DOHH2 (cell line): ENCODE data around the gene PROB1.

Source experiments
- H3F3A ChIP-seq: fragments of 200-600 bp; sonication (generic), shearing (Covaris generic); 2 replicates; pipeline ENCODE4 v1.6.0; 2016; ENCODE audit warnings: antibody characterized with exemption, mild to moderate bottlenecking; ENCODE audit not compliant: control insufficient read depth, insufficient read depth
- H3K27ac ChIP-seq: fragments of 200-600 bp; sonication (generic); 2 replicates; pipeline ENCODE4 v1.5.1; 2014; ENCODE audit warnings: low read depth, mild to moderate bottlenecking, low read length, moderate library complexity
- H3K27me3 ChIP-seq: fragments of 200-600 bp; sonication (generic); 2 replicates; pipeline ENCODE4 v1.6.1; 2014; ENCODE audit warnings: mild to moderate bottlenecking, low read length, mixed read lengths; ENCODE audit not compliant: control insufficient read depth
- H3K36me3 ChIP-seq: fragments of 200-600 bp; sonication (generic); 2 replicates; pipeline ENCODE4 v1.6.1; 2014; ENCODE audit warnings: mild to moderate bottlenecking, low read length, moderate library complexity, mixed read lengths; ENCODE audit not compliant: control insufficient read depth
- H3K4me1 ChIP-seq: fragments of 200-600 bp; sonication (generic); 2 replicates; pipeline ENCODE4 v1.6.1; 2014; ENCODE audit warnings: mild to moderate bottlenecking, low read length, mixed read lengths; ENCODE audit not compliant: control insufficient read depth
- H3K4me2 ChIP-seq: fragments of 200-600 bp; sonication (generic); 2 replicates; pipeline ENCODE4 v1.6.0; 2014; ENCODE audit warnings: mild to moderate bottlenecking, low read length, moderate library complexity
- H3K4me3 ChIP-seq: fragments of 200-600 bp; sonication (generic); 2 replicates; pipeline ENCODE4 v1.5.1; 2014; ENCODE audit warnings: mild to moderate bottlenecking, low read length, mixed read lengths
- H3K79me2 ChIP-seq: fragments of 200-600 bp; sonication (generic); 2 replicates; pipeline ENCODE4 v1.6.1; 2014; ENCODE audit warnings: mild to moderate bottlenecking, low read length, mixed read lengths; ENCODE audit not compliant: control insufficient read depth
- H3K9me2 ChIP-seq: fragments of 200-600 bp; sonication (generic); replicated peaks from 2 replicates; pipeline ENCODE4 v1.6.1; 2014; ENCODE audit warnings: mild to moderate bottlenecking, low read length, mixed read lengths; ENCODE audit not compliant: control insufficient read depth
- H3K9me3 ChIP-seq: fragments of 200-600 bp; sonication (generic); 2 replicates; pipeline ENCODE4 v1.6.1; 2014; ENCODE audit warnings: antibody characterized with exemption, low read length, mixed read lengths; ENCODE audit not compliant: control insufficient read depth, insufficient read depth
- H4K20me1 ChIP-seq: fragments of 200-600 bp; sonication (generic); 2 replicates; pipeline ENCODE4 v1.6.0; 2014; ENCODE audit warnings: low read depth, mild to moderate bottlenecking, antibody characterized with exemption, low read length, moderate library complexity; ENCODE audit not compliant: control insufficient read depth, insufficient read depth
- EZH2phosphoT487 ChIP-seq: fragments of 200-600 bp; sonication (generic); IDR thresholded peaks from 2 replicates; pipeline ENCODE4 v1.6.1; 2017; ENCODE audit warnings: borderline replicate concordance, mild to moderate bottlenecking, antibody characterized with exemption, low read length, moderate library complexity, mixed read lengths
- TF ChIP-seq, protein P1 (sequence below): fragments of 200-600 bp; sonication (generic); IDR thresholded peaks from one replicate; pipeline ENCODE4 v1.5.1; 2014; ENCODE audit warnings: antibody characterized with exemption, mild to moderate bottlenecking, low read depth, low read length; ENCODE audit not compliant: poor library complexity, severe bottlenecking

The PROB1 gene

DNA sequence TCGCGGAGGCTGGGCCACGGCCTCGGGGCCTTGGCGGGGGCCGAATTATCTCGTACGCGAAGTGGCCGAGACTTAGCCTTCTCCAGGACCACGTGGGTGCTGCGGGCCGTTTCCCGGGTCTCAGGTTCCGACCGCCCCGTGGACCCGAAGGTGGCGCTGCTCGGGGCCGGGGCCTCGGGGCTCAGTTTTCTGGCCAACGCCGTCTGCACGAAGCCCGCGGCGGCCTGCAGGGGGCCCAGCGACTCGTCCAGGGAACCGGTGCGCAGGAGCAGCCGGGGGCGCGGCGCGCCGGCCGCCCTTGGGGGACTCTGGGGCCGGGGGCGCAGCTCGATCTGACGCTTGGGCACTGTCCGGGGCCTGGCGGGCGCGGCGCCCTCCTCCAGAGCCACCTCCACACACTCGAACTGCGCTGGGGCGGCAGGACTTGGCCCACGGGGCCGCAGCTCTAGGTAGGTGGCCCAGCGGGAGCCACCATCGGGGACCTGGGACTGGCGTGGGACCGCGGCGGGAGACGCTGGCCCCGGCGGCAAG lies 716 bp downstream of the PROB1 start:
- H4K20me1 ChIP-seq = no peaks in the 10 kb centered on the region
- H3F3A ChIP-seq = peaks cover 18% of the 10 kb centered on the region
- peak overlapping the region; percentile 99 for H3K4me3 ChIP-seq
- H3K9me2 ChIP-seq = no peaks in the 10 kb centered on the region
- no peaks in the 10 kb centered on the region for H3K27me3 ChIP-seq
- H3K36me3 ChIP-seq = peaks cover 64% of the 10 kb centered on the region
- 0 out of 2 replicates have a peak overlapping the region, but pooled peaks have one; percentile 99 for H3K27ac ChIP-seq
- H3K9me3 ChIP-seq = no peaks in the 10 kb centered on the region
- H3K79me2 ChIP-seq = peaks cover 67% of the 10 kb centered on the region
- TF ChIP-seq EZH2phosphoT487 = no peak
- TF ChIP-seq, protein P1, sequence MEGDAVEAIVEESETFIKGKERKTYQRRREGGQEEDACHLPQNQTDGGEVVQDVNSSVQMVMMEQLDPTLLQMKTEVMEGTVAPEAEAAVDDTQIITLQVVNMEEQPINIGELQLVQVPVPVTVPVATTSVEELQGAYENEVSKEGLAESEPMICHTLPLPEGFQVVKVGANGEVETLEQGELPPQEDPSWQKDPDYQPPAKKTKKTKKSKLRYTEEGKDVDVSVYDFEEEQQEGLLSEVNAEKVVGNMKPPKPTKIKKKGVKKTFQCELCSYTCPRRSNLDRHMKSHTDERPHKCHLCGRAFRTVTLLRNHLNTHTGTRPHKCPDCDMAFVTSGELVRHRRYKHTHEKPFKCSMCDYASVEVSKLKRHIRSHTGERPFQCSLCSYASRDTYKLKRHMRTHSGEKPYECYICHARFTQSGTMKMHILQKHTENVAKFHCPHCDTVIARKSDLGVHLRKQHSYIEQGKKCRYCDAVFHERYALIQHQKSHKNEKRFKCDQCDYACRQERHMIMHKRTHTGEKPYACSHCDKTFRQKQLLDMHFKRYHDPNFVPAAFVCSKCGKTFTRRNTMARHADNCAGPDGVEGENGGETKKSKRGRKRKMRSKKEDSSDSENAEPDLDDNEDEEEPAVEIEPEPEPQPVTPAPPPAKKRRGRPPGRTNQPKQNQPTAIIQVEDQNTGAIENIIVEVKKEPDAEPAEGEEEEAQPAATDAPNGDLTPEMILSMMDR = peak; percentile 57
- peaks cover 64% of the 10 kb centered on the region for H3K4me1 ChIP-seq
- peak overlapping the region; percentile 99 for H3K4me2 ChIP-seq

DNA sequence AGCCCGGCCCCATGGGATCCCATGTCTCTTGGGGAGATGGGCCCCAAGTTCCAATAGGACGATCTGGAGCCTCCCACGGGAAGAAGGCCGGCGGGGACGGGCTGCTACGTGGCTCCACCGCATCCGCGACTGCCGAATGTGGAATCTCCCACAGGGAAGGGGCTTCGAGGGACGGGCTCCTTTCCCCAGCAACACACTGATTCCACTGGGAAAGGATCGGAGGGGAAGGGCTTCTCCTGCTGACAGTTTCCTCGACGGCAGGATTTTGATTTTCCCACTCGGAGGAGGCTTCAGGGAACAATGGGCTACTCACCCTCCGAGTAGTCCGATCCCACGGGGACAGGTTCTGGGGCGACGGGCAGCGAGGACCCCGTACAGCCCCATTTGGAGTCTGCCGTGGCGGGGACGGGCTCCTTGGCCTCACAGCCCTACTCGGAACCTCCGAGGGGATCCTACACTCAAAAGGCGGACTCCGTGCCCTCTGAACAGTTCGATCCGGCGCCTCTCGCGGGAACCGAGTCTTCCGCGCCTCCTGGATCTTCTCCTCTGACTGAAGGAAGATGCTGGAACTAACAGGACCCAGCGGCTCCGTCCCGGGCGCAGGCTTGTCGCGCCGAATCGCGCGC lies 1.3 kb downstream of the PROB1 start:
- peak overlapping the region; percentile 99 for H3K27ac ChIP-seq
- no peaks in the 10 kb centered on the region for H4K20me1 ChIP-seq
- H3F3A ChIP-seq = peaks cover 21% of the 10 kb centered on the region
- H3K36me3 ChIP-seq = peaks cover 69% of the 10 kb centered on the region
- peak overlapping the region; percentile 99 for H3K4me2 ChIP-seq
- peaks cover 65% of the 10 kb centered on the region for H3K4me1 ChIP-seq
- H3K27me3 ChIP-seq = no peaks in the 10 kb centered on the region
- TF ChIP-seq EZH2phosphoT487 = no peak
- TF ChIP-seq, protein P1 = no peak
- H3K9me2 ChIP-seq = no peaks in the 10 kb centered on the region
- peak overlapping the region; percentile 99 for H3K4me3 ChIP-seq
- no peaks in the 10 kb centered on the region for H3K9me3 ChIP-seq
- H3K79me2 ChIP-seq = peaks cover 73% of the 10 kb centered on the region

DNA sequence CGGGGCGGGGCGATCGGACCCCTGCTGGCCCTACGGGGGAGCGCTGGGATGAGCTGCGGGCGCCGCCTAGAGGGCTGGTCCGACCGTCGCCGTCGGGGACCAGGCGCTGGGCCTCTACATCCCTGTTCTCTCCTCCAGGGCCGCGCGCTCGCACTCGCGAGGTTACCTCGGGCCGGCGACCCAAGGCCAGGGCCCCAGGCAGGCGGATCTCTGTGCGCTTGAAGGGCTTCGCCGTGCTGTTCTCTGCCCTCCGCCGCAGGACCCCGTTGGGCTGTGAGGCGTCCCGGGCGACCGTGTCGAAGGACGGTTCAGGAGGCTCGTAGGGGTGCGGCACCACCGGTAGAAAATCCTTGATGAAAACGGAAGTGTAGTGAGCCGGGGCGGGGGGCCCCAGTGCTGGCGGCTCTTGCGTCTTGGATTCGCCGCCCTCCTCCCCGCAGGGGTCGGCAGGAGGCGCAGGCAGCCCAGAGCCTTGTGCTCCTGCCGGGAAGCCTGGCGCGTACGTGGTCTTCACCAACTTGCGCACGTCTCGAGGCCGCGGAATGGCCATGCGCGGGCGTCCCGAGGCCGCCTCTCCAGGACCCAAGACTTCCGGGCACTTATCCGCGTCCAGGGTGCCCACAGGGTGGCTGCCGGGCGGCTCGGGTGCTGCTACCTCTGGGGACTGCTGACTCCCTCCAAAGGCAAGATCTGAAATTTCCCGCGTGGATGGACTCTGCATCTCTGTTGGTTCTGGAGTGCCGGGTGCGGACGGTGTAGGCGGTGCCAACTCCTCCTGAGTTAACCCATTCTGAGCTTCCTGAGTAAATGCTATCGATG lies 2.0 kb downstream of the PROB1 start:
- H3K9me3 ChIP-seq = no peaks in the 10 kb centered on the region
- H3K79me2 ChIP-seq = peaks cover 80% of the 10 kb centered on the region
- H3F3A ChIP-seq = peaks cover 24% of the 10 kb centered on the region
- peaks cover 75% of the 10 kb centered on the region for H3K36me3 ChIP-seq
- peak overlapping the region; percentile 99 for H3K4me2 ChIP-seq
- H3K4me1 ChIP-seq = peaks cover 69% of the 10 kb centered on the region
- H3K27me3 ChIP-seq = no peaks in the 10 kb centered on the region
- H3K27ac ChIP-seq = peak overlapping the region; percentile 99
- no peaks in the 10 kb centered on the region for H4K20me1 ChIP-seq
- peak overlapping the region; percentile 99 for H3K4me3 ChIP-seq
- H3K9me2 ChIP-seq = no peaks in the 10 kb centered on the region
- TF ChIP-seq EZH2phosphoT487 = no peak
- TF ChIP-seq, protein P1 = peak; percentile 89
